ENCODE data around the gene NKD1. TPM values are rescaled to one million over a fixed set of nuclear protein-coding genes. Genes with fewer than 3 reads are reported as not detected.

The NKD1 gene
- total and polyA plus RNA-seq, 2 of the 8 experiments (the other 6 are each of a cell fraction or from before 2014, with no cell fraction given) = 0.70 to 4.5 TPM

DNA sequence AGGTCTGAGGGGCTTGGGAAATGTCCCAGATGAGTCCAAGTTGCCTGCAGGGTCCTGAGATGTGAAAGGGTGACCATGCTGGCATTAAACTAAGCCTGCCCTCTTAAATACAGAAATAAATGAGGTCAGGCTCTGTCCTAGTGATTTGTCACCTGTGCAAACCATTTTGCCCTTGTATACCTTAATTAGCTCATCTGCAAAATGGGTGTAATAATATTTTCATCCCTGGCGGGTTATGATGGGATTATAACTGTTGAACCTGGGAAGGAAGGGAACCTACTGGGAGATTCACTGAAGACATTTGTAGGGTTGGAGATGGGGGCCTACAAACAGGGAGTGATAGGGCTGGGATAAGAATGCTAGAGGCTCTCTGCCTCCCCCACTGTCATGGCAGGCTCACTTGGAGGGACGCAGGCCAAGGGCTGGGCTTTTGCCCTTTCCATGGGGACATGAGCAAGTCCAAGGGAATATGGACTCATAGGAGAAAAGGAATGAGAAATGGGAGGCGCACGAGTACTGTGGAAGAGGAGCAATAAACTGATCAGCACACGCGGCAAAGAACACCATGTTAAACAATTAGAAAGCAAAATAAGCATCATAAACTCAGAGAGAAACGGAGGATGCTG lies 4.4 kb downstream of the NKD1 start (continued):
- TF ChIP-seq, protein P1, sequence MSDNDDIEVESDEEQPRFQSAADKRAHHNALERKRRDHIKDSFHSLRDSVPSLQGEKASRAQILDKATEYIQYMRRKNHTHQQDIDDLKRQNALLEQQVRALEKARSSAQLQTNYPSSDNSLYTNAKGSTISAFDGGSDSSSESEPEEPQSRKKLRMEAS (IDR thresholded peaks at IDR 0.05) = no peak
- TF ChIP-seq BCL11A (IDR thresholded peaks at IDR 0.05; ENCODE audit: low read depth in 2 of 2, low read length in 2 of 2) (no peak), SIN3A (conservative IDR thresholded peaks at IDR 0.05 in 1 of 2, IDR thresholded peaks at IDR 0.05 in 1 of 2; ENCODE audit: low read depth in 1 of 2, low read length in 2 of 2) (no peak), PHF8 (conservative IDR thresholded peaks at IDR 0.05; ENCODE audit: low read depth, low read length) (no peak), CEBPB (IDR thresholded peaks at IDR 0.05; ENCODE audit: low read depth, low read length) (no peak), CREB1 (IDR thresholded peaks at IDR 0.05) (no peak)
- TF ChIP-seq, protein P2, sequence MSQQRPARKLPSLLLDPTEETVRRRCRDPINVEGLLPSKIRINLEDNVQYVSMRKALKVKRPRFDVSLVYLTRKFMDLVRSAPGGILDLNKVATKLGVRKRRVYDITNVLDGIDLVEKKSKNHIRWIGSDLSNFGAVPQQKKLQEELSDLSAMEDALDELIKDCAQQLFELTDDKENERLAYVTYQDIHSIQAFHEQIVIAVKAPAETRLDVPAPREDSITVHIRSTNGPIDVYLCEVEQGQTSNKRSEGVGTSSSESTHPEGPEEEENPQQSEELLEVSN (IDR thresholded peaks at IDR 0.05) = no peak

All from H1 (cell line).